GM21390 (cell line): ENCODE data around the gene KIR2DL1.
"Not testable (repeated sequence)": the region's sequence is repeated elsewhere in the genome, so short reads cannot be mapped to it uniquely, and the experiment has no call there.

Source experiments
- ATAC-seq: cut with Tn5 transposase; IDR thresholded peaks from one replicate; pipeline ENCODE4 v1.9.1; 2021; ENCODE audit not compliant: unreplicated experiment

Gene KIR2DL1

GRCh38 chr19:54769646-54770045 lies at the start of gene KIR2DL1:
KIR2DL1 (plus strand) TSS chr19:54769793; CDS start chr19:54769851, 58 bp downstream.
- ATAC-seq: not testable (repeated sequence)

- ATAC-seq: no peak
Observed at GRCh38 chr19:54724142-54724541, 45.5 kb upstream of the KIR2DL1 start, which contains the start of gene KIR3DL3. KIR3DL3 (plus strand) TSS chr19:54724442; CDS start chr19:54724497, 55 bp downstream.

- no peak for ATAC-seq
Observed at GRCh38 chr19:54724644-54725043, 44.9 kb upstream of the KIR2DL1 start.

DNA sequence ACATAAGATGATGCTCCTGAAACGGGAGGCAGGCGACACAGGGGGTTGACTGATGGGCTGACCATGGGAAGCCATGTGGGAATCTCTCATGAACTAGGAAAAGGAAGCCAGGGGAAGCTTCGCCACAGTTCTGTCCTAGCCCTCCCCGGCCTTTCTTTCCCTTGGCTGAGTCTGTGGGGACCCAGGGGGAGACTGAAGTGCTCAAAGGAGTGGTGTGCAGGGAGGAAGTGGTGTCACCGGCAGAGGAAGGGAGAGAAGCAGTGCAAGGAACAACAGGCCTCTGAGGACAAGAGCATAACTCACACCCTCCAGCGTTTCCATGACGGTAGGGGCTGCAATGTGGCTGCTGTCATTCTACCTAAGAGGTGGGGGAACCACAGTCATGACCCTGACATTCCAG lies 44.3 kb upstream of the KIR2DL1 start:
- no peak for ATAC-seq

- no peak for ATAC-seq
Observed at GRCh38 chr19:54727562-54727961, 42.0 kb upstream of the KIR2DL1 start.

DNA sequence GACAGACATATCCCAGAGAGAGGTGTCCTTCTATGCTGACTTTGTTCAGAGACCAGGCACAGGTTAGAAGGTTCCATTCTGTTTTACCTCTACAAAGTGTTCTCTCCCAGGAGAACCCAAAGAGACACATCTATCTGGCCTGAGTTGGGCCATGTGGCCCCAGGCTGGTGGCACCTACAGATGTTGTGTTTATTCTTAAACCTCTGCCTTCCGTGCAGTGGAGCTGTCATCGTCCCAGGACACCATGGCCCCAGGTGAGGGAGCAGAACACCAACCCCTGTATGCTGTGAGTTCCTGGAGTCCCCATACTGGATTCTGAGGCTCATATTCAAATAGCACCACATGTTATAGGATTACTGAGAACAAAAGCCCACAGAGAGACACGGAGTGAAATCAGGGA lies 41.4 kb upstream of the KIR2DL1 start:
- no peak for ATAC-seq

DNA sequence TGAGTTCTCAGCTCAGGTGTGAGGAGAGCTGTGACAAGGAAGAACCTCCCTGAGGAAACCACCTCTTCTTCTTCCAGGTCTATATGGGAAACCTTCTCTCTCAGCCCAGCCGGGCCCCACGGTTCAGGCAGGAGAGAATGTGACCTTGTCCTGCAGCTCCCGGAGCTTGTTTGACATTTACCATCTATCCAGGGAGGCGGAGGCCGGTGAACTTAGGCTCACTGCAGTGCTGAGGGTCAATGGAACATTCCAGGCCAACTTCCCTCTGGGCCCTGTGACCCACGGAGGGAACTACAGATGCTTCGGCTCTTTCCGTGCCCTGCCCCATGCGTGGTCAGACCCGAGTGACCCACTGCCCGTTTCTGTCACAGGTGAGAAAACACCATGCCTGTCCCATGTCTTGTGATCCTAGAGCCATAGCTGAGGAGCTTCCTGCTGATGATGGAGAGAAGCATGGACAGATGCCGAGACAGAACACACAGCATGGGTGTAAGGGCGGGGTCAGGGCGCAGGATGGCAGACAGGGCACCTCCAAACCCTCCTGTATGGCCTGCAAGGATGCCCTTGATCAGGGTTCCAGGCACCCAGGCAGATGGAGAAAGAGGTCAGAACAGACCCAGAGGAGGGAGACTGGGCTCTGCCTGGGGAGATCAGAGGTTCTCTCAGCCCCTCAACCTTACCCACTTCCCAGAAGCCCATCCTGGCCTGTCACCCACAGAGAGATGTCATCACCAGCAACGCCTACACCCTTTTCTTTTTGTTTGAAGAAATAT lies 40.0 kb upstream of the KIR2DL1 start:
- ATAC-seq: no peak

DNA sequence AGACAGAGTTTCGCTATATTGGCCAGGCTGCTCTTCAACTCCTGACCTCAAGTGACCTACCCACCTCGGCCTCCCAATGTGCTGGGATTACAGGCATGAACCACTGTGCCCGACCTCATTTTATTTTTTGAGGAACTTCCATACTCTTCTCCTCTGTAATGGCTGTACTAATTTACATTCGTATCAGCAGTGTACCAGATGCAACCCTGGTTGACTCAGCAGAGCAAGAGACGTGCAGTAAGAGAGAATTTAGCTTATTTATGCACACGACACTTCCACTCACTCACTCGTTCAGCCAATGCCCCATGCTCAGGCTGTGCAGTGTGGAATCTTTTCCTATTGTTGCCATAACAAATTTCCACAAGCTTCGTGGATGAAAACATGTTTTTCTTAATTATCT lies 38.4 kb upstream of the KIR2DL1 start:
- no peak for ATAC-seq

DNA sequence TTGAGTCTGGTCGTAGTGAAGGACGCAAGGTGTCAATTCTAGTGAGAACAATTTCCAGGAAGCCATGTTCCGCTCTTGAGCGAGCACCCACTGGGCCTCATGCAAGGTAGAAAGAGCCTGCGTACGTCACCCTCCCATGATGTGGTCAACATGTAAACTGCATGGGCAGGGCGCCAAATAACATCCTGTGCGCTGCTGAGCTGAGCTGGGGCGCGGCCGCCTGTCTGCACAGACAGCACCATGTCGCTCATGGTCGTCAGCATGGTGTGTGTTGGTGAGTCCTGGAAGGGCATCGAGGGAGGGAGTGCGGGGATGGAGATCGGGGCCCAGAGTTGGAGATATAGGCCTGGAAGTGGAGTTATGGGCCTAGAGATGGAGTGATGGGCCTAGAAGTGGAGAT lies 31.3 kb upstream of the KIR2DL1 start, which contains the start of gene KIR2DL3:
KIR2DL3 (plus strand) TSS at position 208 of the 400 bp plus-strand sequence; CDS start at position 241, 33 bp downstream.
- not testable (repeated sequence) for ATAC-seq

DNA sequence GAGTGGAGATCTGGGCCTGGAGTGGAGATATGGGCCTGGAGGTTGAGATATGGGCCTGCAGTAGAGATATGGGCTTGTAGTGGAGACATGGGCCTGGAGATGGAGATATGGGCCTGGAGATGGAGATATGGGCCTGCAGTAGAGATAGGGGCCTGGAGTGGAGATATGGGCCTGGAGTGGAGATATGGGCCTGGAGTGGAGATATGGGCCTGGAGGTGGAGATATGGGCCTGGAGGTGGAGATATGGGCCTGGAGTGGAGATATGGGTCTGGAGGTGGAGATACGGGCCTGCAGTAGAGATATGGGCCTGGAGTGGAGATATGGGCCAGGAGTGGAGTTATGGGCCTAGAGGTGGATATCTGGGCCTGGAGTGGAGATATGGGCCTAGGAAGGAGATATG lies 30.9 kb upstream of the KIR2DL1 start:
- no peak for ATAC-seq

DNA sequence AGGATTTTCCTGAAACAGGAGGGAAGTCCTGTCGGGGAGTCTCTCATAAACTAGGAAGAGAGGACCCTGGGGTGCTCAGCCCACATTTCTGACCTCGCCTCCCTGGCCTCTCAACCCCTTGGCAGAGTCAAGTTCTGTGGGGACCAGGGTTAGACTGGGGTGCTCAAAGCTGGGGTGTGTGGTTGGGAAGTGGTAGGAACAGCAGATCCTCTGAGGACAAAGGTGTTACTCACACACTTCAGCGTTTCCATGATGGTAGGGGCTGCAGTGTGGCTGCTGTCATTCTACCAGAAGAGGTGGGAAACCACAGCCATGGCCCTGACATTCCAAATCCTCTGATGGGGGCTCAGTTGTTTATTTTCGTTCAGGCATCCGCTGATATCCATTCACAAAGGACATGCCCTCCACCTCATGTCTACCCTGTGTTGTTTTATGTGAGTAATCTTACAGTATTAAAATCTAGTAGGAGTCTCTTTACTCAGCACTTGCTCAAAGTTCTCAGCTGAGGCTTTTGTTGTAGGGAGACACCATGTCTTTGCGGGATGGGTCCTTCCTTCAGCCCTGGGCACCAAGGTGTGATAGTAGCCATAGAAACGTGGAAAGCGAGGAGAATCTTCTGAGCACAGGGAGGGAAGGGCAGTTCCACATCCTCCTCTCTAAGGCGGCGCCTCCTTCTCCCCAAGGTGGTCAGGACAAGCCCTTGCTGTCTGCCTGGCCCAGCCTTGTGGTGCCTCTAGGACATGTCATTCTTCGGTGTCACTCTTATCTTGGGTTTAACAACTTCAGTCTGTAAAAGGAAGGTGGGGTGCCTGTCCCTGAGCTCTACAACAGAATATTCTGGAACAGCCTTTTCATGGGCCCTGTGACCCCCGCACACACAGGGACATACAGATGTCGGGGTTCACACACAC lies 29.8 kb upstream of the KIR2DL1 start:
- ATAC-seq: no peak

- not testable (repeated sequence) for ATAC-seq
Observed at GRCh38 chr19:54741950-54742349, 27.6 kb upstream of the KIR2DL1 start.

- ATAC-seq: not testable (repeated sequence)
Observed at GRCh38 chr19:54744080-54744479, 25.5 kb upstream of the KIR2DL1 start.

DNA sequence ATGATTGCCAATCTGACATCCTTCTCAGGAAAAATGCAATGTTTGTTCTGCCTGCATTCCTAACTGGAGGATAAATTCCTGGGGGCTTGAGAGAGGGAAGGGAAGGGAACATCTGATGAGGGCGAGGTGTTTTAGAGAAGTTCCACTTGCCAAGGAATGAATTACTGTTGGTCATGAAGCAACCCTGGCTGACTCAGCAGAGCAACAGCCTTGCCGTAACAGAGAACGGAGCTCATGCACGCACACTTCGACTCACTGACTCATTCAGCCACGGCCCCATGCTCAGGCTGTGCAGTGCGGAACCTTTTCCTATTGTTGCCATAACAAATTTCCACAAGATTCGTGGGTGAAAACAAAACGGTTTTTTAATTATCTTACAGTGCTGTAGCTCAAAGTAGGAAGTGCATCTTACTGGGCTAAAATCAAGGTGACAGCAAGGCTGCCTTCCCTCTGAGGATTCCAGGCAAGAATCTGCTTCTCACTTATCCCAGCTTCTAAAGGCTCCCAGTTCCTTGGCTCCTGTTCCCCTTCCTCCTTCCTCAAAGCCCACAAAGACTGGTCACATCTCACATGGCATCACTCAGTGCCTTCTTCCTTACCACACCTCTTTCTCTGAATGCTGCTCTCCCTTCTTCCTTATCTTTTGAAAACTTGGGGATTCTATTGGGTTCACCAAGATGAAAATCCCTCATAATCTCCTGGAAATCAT lies 21.8 kb upstream of the KIR2DL1 start:
- ATAC-seq: not testable (repeated sequence)

DNA sequence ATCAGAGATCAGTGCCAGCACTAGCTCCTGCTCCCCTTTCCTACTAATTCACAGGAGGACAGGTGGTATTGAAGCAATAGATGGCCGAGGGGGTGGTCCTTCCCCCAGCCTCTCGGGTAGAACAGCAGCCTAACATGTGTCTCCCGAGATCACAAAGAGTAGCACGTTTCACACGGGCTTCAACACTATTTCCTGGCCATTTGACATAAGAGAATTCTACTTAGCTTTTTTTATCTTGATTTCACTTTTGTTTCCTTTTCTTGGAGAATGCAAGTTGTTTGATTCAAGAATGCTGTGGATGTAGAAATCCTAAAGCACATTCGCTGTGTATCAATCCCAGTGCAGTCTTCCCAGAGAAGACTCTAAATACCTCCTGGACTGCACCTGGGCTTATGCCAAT lies 19.3 kb upstream of the KIR2DL1 start:
- ATAC-seq: not testable (repeated sequence)

GRCh38 chr19:54756204-54757110 lies 13.1 kb upstream of the KIR2DL1 start:
- not testable (repeated sequence) for ATAC-seq

DNA sequence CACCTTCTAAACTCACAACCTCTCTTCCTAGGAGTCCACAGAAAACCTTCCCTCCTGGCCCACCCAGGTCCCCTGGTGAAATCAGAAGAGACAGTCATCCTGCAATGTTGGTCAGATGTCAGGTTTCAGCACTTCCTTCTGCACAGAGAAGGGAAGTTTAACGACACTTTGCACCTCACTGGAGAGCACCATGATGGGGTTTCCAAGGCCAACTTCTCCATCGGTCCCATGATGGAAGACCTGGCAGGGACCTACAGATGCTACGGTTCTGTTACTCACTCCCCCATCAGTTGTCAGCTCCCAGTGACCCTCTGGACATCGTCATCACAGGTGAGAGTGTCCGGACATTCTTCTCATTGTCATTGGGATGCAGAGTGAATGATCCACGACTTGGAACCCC lies 11.0 kb upstream of the KIR2DL1 start:
- ATAC-seq: not testable (repeated sequence)

GRCh38 chr19:54764219-54764618 lies 5.4 kb upstream of the KIR2DL1 start:
- ATAC-seq: not testable (repeated sequence)

- not testable (repeated sequence) for ATAC-seq
Observed at GRCh38 chr19:54766464-54766863, 3.1 kb upstream of the KIR2DL1 start.

GRCh38 chr19:54770511-54770910 lies 918 bp downstream of the KIR2DL1 start:
- not testable (repeated sequence) for ATAC-seq
